Stimulated activated CD4-positive, alpha-beta T cell treated with anti-CD3 and anti-CD28 coated beads, Interleukin-4, amount 100 ng/mL, for 24 hours (primary cell): Measurements from ENCODE around the gene MRPL54.
"Not testable (repeated sequence)": the region's sequence is repeated elsewhere in the genome, so short reads cannot be mapped to it uniquely, and the experiment has no call there.

Experiments used
- DNase-seq: peaks from one replicate; pipeline ENCODE4 v3.0.0-alpha.2; 2020

The MRPL54 gene

GRCh38 chr19:3743486-3743885 is 19.0 kb upstream of the MRPL54 start:
- DNase-seq, result no peak

GRCh38 chr19:3745363-3746045 is 17.0 kb upstream of the MRPL54 start:
- no peak for DNase-seq

GRCh38 chr19:3746371-3747056 is 16.0 kb upstream of the MRPL54 start:
- DNase-seq, result no peak

- no peak for DNase-seq
Observed at GRCh38 chr19:3748965-3749364, 13.5 kb upstream of the MRPL54 start.

GRCh38 chr19:3750211-3750610 is 12.3 kb upstream of the MRPL54 start:
- no peak for DNase-seq

- no peak for DNase-seq
Observed at GRCh38 chr19:3751236-3751635, 11.2 kb upstream of the MRPL54 start.

GRCh38 chr19:3752492-3752891 is 10.0 kb upstream of the MRPL54 start:
- DNase-seq, result no peak

- DNase-seq, result no peak
Observed at GRCh38 chr19:3753631-3754410, 8.7 kb upstream of the MRPL54 start.

- DNase-seq, result not testable (repeated sequence)
Observed at GRCh38 chr19:3757705-3758104, 4.8 kb upstream of the MRPL54 start.

- DNase-seq, result not testable (repeated sequence)
Observed at GRCh38 chr19:3758297-3758696, 4.2 kb upstream of the MRPL54 start.

- no peak for DNase-seq
Observed at GRCh38 chr19:3759482-3760254, 2.8 kb upstream of the MRPL54 start.

GRCh38 chr19:3760871-3761361 is 1.6 kb upstream of the MRPL54 start:
- DNase-seq, result no peak

GRCh38 chr19:3761382-3762129 is 926 bp upstream of the MRPL54 start, which contains the start of gene APBA3:
Gene APBA3, minus strand, starts transcription at chr19:3761692. Its CDS starts 1,428 bp downstream, at chr19:3760264.
- DNase-seq, result peak; percentile 97

- no peak for DNase-seq
Observed at GRCh38 chr19:3762130-3762473, 380 bp upstream of the MRPL54 start.

- DNase-seq, result no peak
Observed at GRCh38 chr19:3765121-3765520, 2.6 kb downstream of the MRPL54 start.

- not testable (repeated sequence) for DNase-seq
Observed at GRCh38 chr19:3765757-3766156, 3.3 kb downstream of the MRPL54 start.

GRCh38 chr19:3766520-3766919 is 4.0 kb downstream of the MRPL54 start:
- DNase-seq, result no peak

- no peak for DNase-seq
Observed at GRCh38 chr19:3767050-3767449, 4.6 kb downstream of the MRPL54 start.

GRCh38 chr19:3768015-3768747 is 5.7 kb downstream of the MRPL54 start:
- no peak for DNase-seq

GRCh38 chr19:3768748-3769099 is 6.2 kb downstream of the MRPL54 start:
- DNase-seq, result no peak

- no peak for DNase-seq
Observed at GRCh38 chr19:3769494-3769893, 7.0 kb downstream of the MRPL54 start.
